Activated CD4-positive, CD25-positive, alpha-beta regulatory T cell treated with anti-CD3 and anti-CD28 coated beads, Interleukin-2, amount 50 U/mL, for 16 hours (primary cell): ENCODE data around the gene BAD.

Source experiments
- DNase-seq: peaks from one replicate; pipeline ENCODE4 v3.0.0-alpha.2; 2020; ENCODE audit warnings: low read depth, low spot score

Gene BAD

DNA sequence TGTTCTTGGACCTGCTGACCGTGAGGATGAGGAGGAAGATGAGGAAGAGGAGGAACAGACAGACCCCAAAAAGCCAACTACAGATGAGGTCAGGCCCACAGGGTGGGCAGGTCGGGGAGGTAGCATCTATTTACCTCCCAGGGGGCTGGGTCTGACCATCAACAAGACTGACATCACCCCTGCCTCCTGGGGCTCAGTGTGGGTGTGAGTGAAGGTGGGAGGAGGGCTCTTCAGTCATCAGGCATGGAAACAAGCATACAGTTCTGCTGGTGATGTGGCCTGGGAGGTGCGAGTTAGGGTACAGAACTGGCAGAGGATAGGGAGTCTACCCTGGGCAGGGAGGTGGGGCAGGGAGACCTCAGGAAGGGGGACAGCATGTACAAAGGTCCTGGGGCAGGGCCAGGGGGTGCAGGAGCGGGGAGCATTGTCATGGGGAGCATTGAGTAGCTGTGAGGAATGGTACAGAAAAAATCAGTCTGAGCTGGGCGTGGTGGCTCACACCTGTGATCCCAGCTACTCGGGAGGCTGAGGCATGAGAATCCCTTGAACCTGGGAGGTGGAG is 24.2 kb downstream of the BAD start:
- DNase-seq: no peak

DNA sequence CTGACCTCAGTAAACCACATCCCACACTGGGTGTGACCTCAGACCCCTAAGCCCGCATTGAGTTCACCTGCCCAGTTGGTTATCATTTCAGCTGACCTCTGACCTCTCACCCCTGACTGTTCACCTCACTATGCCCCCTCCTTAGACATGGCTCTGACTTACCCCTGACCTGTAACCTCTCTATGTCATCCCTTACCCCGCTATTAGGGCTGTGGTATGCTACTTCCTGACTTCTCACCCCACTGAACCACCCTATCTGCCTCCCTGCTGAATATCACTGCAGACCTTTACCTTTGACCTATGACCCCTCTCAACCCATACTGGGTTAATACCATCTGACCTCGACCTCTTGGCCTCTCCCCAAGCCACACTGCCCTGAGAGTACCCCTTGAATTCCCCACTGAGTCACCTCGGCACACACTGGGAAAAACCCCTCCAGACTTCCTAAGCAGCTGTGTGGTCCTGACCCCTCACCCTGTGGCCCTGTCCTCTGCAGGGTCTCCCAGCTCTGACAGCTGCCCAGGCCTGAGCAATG is 24.9 kb downstream of the BAD start:
- no peak for DNase-seq

DNA sequence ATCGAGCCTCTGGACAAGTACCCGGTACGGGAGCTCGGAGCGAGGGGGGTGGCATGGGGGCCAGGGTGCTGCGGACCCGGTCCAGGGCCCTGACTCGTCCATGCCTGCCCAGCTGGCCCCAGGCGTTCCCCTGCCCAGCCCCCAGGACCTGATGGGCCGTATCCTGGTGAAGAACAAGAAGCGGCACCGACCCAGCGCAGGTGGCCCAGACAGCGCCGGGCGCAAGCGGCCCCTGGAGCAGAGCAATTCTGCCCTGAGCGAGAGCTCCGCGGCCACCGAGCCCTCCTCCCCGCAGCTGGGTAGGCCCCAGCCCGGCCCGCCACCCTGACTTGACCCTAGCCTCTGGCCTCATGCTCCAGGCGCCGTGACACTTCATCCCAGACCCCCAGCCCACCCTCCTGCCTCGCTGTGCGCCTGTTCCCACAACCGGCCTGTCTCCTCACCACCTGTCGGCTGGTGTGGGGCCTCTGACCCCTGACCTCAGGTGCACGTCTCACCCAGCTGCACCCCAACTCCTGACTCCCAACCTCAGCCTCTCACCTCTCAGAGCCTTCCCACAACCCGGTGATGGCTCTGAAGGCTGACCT is 25.4 kb downstream of the BAD start:
- DNase-seq: no peak

DNA sequence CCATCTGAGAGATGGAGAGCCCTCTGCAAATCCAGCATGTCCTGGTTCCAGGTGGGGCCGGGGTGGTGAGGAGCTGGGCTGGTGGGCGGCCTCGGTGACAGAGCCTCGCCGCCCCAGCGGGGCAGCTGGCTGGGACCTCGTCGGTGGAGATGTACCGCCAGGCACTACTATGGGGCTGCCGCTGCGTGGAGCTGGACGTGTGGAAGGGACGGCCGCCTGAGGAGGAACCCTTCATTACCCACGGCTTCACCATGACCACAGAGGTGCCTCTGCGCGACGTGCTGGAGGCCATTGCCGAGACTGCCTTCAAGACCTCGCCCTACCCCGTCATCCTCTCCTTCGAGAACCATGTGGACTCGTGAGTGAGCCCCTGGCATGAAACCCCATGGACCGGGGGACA is 26.1 kb downstream of the BAD start:
- DNase-seq: no peak

DNA sequence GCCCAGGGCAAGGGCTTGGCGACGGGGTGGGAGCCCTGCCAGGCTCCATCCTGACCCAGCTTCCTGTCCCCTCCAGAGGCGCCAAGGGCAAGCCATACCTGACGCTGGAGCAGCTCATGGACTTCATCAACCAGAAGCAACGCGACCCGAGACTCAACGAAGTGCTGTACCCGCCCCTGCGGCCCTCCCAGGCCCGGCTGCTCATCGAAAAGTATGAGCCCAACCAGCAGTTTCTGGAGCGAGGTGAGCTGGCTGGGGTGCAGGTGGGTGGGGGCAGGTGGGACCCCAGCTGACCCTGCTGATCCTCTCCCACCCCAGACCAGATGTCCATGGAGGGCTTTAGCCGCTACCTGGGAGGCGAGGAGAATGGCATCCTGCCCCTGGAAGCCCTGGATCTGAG is 28.2 kb downstream of the BAD start:
- DNase-seq: no peak

DNA sequence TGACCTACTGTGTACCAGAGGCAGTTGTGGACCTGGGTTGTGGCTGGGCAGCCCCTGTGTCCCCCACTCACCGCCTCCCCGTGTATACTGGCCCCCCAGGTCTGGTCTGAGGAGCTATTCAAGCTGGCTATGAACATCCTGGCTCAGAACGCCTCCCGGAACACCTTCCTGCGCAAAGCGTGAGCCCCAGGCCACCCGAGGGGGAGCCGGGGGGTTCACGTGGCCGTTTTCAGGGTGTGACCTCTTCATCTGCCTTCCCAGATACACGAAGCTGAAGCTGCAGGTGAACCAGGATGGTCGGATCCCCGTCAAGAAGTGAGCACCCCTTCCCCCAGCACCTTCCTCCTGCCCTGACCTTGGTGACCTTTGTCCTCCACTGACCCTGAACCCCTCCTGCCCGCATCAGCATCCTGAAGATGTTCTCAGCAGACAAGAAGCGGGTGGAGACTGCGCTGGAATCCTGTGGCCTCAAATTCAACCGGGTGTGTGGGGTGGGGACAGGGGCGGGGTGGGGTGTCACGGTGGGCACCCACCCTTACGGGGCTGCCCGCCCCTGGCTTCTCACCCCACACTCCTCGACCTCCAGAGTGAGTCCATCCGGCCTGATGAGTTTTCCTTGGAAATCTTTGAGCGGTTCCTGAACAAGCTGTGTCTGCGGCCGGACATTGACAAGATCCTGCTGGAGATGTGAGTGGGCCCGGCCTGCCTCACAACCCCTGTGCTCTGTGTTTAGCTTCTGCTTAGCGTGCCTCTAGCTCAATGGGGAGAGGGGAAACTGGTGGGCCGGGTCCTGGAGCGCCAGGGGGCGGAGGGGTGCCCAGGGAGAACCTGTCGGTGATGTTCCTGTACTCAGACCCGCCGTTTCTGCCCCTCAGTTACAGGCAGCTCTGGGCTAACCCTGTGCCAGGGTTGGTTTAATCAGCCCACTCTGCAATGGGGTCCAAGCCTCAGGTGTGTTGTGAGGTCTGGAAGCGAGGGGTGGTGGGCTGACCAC is 29.0 kb downstream of the BAD start:
- no peak for DNase-seq

DNA sequence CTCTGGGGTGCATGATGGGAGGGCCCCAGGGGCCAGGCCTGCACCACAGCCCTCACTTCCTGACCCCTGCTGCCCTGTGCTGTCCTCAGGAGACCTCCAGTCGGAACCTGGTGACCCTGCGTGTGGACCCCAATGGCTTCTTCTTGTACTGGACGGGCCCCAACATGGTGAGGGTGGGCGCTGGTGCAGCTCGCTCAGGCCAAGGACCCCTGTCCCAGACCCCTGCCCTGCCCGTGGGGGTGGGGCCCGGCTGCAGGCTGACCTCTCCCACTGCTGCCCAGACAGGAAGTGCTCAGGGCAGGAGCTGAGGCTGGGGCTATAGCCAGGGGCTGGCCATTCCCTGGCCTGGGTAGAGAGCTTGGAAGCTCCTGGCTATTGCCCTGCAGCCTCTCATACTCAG is 30.1 kb downstream of the BAD start:
- DNase-seq: no peak

DNA sequence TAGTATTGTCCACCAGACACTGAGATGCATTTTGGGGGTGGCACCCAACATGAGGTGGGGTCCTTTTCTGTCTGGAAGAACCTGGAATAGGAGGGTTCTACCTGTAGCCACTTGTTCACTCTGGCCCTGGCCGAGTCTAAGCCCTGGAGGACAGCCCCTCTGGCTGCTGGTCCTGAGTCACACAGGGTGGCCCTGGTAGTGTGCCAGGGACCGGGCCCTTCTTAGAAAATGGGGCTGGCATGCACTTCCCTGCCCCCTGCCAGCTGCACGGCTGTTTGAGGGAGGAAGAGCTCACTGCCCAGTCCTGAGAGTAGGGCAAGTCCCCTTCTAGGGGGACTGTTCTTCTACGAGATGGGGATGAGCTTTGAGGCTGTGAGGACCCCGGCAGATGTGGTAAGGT is 31.0 kb downstream of the BAD start:
- no peak for DNase-seq

DNA sequence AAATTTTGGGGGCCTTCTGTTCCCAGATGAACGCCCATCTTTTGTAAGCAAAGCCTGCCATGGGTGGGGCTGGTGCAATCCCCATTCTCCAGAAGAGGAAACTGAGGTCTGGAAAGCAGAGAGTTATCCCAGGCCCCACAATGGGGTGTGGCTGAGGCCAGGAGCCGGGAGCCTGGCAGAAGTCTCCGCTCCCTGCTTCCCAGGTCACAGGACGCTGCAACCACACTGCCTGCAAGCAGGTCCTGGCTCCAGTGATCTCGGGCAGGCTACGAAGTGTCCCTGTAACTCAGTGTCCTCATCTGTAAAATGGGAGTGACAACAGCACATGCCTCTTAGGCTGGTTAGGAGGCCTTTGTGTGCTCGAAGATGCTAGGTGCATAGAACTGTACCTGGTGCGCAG is 31.4 kb downstream of the BAD start:
- DNase-seq: no peak

DNA sequence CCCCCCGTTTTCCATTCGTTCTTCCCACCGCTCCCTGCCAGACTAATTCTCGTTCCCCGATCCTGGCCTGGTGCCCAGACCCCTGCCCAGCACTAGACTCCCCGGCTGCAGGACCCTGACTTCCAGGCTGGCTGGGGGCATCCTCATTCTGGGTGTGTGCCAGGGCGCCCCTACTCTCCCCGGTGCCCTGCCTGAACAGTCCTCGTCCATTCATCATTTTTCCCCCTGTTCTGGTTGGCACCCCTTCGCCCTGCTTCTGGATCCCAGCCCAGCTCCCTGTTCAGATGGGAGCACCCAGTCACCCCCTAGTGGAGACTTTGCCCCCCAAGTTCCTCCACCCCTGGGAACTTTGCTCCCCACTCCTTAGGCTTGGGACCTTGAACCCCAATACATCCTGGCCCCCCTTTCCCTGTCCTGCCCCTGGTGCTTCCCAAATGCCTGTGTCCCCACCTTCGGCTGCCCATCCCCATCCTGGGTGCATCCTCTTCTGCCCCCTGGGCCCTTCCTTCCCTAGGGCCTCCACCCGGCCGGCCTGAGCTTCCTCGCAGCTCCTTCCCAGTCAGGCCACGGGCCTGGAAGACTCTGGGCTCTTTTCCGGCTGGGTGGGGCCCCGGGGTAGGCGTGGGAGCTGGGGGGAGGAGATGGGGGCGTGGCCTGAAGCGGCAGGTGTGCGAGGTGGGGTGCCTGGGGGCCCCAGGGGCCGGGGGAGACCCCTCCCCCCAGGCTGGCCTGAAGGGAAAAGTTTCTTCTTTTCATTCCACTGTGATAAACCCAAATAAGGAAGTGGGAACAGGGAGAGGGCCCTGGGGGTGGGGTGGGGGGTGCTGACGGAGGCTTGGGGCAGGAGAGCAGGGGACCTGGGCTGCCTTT is 32.2 kb downstream of the BAD start:
- DNase-seq: no peak

DNA sequence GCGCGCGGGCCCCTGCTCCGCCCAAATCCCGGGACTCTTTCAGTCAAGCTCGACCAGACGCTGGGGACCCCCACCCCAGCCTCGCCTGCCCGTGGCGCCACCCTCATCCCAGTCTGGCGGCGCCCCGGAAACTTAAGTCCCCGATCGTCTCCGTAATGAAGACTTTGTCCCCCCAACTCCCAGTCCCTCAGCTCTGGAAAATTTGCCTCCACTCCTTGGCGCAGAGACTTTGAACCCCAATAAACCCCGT is 32.8 kb downstream of the BAD start:
- DNase-seq: no peak

DNA sequence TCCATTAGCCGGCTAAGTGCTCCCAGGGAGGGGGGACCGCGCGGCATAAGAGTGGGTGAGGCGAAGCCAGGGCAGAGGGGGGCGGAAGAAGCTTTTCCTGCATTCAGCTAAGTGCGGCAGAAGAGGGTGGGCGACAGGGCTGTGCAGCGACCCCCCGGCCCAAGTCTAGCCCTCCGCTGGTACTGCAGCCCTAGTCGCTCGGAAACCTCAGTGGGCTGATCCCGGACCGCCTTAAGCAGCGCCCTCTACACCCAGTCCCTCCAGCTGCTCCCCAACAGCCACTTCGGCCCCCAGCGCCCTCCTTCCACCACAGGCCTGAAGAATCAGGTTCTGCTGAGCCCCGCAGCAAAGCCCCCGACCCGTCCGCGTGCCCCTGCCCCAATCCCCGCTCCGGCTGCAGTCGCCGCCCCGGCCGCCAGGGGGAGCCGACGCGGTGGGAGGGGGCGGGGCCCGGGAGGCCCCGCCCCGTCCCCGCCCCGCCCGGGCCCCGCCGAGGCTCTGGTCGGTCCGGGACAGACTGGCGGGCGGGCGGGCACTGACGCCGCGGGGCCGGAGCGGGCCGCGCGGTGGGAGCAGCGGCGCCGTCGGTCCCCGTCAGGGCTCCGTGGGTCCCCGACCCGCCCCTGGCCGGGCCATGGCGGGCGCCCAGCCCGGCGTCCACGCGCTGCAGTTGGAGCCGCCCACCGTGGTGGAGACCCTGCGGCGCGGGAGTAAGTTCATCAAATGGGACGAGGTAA is 33.3 kb downstream of the BAD start, which contains the start of gene PLCB3:
Gene PLCB3, plus strand, starts transcription at position 515 of the 737 bp plus-strand sequence. Its CDS starts 120 bp downstream, at position 635.
- DNase-seq: peak; percentile 50

DNA sequence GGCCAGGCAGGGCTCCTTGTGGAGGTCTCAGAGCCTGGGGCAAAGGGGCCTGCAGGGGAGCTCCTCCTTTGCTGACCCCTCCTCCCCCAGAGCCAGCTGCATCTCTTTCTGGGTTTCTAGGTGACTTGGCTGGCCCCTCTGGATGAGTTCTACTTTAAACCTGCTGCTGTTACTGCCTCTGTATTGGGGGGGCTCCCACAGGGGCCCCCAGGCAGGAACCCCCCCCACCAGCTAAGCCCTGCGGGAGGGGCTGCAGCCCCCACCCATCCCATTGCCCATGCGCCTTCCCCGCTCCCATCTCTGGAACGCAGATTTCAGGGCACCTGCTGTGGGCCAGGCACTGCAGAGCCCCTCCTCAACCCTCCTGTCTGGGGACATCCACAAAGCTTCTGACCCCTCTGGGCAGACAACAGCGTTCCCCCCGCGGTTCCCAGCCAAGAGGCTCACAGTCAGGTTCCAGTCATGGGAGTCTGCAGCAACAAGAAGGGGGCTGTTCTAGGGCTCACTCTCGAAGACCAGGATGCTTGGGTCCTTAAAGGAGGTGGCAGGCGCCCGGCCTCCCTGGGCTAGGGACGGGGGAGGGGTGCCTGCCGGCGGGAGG is 34.0 kb downstream of the BAD start:
- no peak for DNase-seq

DNA sequence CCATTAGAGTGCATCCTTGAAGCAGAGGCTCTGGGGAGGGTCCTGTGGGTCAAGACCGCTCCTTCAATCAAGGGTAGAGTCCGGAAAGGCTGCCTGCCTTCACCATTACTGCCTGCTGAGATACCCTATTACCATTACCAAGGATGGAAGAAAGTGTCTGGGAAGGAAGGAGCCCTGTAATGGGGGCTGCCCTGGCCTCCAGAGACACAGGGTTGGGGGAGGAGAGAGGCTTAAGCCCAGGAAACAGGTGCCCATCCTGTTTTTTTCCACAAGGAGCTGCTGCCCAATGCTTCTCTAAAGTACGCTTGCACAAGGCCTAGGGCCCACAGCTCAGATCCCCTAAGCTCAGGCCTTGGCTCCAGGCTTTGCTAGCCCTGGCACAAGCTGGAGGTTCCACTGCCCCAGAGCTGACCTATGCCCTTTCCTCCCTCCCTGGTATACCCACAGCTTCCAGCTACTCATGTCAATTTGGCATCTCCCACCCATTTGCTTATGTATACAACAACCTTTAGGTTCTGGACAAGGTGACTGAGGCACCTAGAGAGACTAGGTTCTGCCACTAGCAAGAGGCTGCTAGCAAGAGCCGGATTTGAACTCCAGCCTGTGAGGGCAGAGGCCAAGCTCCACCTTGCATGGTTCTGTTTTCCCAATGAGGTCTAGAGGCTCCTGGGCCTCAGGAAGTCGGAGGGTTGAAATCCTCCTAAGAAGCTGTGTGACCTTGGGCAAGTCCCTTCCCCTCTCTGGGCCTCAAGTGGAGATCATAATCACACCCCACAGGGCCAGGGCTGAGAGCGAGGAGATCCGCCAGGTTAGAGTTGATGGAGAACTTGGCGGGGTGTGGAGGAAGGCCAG is 34.7 kb downstream of the BAD start:
- no peak for DNase-seq

DNA sequence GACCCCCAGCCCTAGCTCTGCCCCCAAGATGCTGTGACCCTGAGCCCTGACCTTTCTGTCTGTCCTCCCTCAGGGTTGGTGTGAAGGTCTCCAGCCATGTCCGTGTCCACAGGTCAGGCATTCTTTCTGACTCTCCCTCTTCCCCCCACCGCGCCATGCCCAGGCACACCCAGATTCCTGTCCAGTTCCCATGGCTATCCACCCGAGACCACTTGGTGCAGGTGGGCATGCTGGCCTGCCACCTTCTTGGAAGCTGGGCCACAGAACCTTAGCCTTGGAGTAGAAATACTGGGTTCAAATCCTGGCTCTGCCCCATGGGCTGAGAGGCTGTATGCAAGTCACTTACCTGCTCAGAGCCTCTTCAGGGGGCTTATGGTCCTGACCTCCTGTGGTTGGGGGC is 35.4 kb downstream of the BAD start:
- DNase-seq: no peak

DNA sequence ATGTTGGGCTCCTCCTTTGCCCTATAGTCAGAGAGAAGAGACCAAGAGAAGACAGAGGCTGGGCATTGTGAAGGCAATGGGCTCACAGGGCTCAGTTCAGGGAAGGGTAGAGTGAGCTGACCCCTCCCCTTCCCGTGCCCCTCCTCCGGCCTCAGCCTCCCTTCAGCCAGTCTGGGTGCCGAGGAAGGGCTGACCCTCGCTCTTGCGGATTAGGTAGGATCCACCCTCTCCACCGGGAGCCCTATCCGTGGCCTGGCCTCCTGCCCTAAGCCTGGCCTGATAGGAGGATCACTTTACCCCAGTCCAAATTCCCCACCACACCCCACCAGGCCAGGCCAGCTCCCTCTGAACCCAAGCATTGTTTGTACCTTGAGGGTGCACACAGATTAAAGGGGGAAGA is 35.9 kb downstream of the BAD start:
- DNase-seq: no peak

DNA sequence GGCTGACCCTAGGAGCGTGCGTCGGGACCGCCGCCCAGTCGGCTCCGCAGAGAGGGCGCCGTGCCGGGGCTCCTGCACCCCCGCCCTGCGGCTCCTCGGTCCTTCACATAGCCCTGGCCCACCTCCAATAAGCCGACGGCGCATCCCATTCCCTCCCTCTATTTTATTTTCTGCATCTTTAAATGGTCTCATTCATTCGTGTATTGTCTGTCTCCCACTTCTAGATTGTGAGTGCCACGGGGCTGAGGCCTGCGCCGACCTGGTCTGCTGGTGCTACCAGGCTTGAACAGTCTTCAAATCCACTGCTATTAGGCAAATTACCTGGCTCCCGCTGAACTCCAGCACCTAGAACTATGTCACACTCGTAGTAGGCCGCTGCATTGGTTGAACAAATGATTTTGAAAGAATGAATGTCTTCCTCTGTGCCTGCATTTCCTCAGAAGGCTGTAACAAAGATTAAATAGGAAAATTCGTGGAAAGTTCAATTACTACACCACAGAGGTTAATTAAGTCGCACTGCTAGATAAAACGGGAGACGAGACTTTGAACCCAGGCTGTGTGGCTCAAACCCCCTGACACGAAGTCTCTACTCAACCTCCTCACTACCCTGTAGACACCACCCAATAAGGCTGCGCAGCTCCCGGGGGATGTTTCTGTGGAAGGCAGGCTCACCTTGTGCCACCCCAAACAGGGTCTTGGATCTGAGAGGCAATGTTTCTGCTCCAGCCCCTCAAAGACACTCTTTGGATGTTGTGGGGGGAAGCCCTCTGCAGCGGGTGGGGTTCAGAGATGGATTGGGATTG is 36.5 kb downstream of the BAD start:
- no peak for DNase-seq

DNA sequence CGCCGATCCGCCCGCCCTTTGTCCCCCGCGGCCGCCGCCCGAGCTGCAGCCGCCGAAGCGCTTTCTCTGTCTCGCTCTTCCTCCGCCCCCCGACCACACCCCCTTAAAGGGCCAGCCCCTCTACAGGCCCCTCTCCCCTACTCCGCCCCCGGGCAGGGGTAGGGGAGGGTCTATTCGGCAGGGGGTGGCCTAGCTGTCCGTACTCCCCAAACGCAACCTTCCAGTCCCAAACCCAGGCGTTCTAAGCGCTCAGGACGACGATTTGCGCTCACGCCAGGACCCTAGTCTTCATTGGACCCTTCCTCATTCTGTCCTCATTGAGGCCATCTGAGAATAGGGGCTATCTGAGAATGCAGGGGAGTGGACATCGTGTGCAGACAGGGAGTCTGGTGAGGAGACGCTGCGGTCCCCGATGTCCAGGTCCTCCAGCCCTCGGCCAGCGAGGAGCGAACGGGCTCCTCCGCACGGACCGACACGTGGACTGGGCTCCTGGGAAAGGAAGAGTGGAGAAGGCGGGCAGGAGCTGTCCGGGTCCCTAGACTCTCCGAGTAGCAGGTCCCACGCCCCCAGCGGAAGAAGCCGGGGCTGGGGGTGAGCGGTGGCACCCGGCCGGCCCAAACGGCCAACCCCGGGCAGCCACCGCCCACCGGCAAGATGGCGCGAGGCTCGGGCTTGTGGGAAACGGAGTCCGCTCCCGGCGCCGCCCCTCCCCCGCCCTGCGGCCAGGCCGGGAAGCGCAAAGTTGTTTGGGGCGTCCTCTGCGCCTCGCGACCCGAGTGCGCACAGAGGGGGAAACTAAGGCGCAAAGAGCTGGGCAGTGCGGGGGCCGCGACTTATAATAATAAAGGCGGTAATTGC is 37.4 kb downstream of the BAD start, which contains the start of gene PPP1R14B:
Gene PPP1R14B, minus strand, starts transcription at position 73 of the 858 bp plus-strand sequence. CDS start 270 bp downstream, outside the sequence.
- peak; percentile 50 for DNase-seq
